Activated CD4-positive, alpha-beta T cell treated with anti-CD3 and anti-CD28 coated beads for 36 hours (primary cell): ENCODE measurements around the gene WNT6. TPM values are rescaled to one million over a fixed set of nuclear protein-coding genes. Genes with fewer than 3 reads are reported as not detected.

Source experiments
- ATAC-seq: fragments of 200-7000 bp; cut with Tn5 transposase; one replicate; pipeline ENCODE4 v1.10.0; 2021; ENCODE audit warnings: mild to moderate bottlenecking, moderate library complexity
- CTCF ChIA-PET: fragments of 350-600 bp; sonication (Branson Sonifier 250); formaldehyde crosslinking; loops from one replicate; lab custom pipeline; 2021; ENCODE audit warnings: antibody characterized with exemption; lab: Charles Lee
- POLR2A ChIA-PET: fragments of 350-600 bp; sonication (Branson Sonifier 250); formaldehyde crosslinking; loops from one replicate; lab custom pipeline; 2021; ENCODE audit warnings: antibody characterized with exemption, inconsistent platforms; lab: Charles Lee
- DNase-seq: peaks from one replicate; pipeline ENCODE4 v3.0.0-alpha.2; 2020
- H3K27ac Mint-ChIP-seq: one replicate; pipeline ENCODE4 v1.8.0; 2021; ENCODE audit warnings: mixed read lengths
- H3K27me3 Mint-ChIP-seq: one replicate; pipeline ENCODE4 v1.8.0; 2021; ENCODE audit warnings: mixed read lengths
- H3K36me3 Mint-ChIP-seq: one replicate; pipeline ENCODE4 v1.8.0; 2021; ENCODE audit warnings: low read depth, mixed read lengths
- H3K4me1 Mint-ChIP-seq: one replicate; pipeline ENCODE4 v1.8.0; 2021; ENCODE audit warnings: mixed read lengths
- H3K4me3 Mint-ChIP-seq: one replicate; pipeline ENCODE4 v1.8.0; 2021; ENCODE audit warnings: mild to moderate bottlenecking, moderate library complexity, mixed read lengths
- H3K9me3 Mint-ChIP-seq: one replicate; pipeline ENCODE4 v1.8.0; 2021; ENCODE audit warnings: low read depth, mixed read lengths
- intact Hi-C, 2 experiments: fragments of 100-400 bp; cut with DNase I in 1 of 2; cut with micrococcal nuclease in 1 of 2; formaldehyde crosslinking; loops; one replicate each; pipeline versions ENCODE4 v1.14.2 to v1.15.1; 2022 to 2024; cut with DNase I, micrococcal nuclease
- total RNA-seq, 2 experiments: library from RNA; stranded (reverse); gene quantifications; one replicate each; pipeline ENCODE4 v1.2.3, GENCODE V29; 2021

WNT6 gene
- total RNA-seq, 2 experiments from 2014 or later = 0.30 TPM; not detected in 1

GRCh38 chr2:218871345-218872302, 12.0 kb downstream of the WNT6 start:
- no peaks in the 10 kb centered on the region for H3K36me3 Mint-ChIP-seq
- H3K27me3 Mint-ChIP-seq = peaks cover 56% of the 10 kb centered on the region
- H3K27ac Mint-ChIP-seq = no peak overlapping the region
- no peaks in the 10 kb centered on the region for H3K9me3 Mint-ChIP-seq
- ChIA-PET CTCF (interaction anchor here (0.6 to 18.2 kb wide), 7 partner anchors 16 to 210 kb away, joined by 3 to 620 read pairs (median 4); partner anchors contain the start of gene TTLL4), POLR2A (no interaction called here)
- intact Hi-C loops = loop anchor here (5.0 kb wide), 3 partner anchors 86 to 126 kb away; partner anchors contain the start of gene CDK5R2 (in 1 of the 2)
- H3K4me3 Mint-ChIP-seq = peak overlapping the region; percentile 58
- peaks cover 17% of the 10 kb centered on the region for H3K4me1 Mint-ChIP-seq
- DNase-seq (peak; percentile 49), ATAC-seq (peak; percentile 62)

DNA sequence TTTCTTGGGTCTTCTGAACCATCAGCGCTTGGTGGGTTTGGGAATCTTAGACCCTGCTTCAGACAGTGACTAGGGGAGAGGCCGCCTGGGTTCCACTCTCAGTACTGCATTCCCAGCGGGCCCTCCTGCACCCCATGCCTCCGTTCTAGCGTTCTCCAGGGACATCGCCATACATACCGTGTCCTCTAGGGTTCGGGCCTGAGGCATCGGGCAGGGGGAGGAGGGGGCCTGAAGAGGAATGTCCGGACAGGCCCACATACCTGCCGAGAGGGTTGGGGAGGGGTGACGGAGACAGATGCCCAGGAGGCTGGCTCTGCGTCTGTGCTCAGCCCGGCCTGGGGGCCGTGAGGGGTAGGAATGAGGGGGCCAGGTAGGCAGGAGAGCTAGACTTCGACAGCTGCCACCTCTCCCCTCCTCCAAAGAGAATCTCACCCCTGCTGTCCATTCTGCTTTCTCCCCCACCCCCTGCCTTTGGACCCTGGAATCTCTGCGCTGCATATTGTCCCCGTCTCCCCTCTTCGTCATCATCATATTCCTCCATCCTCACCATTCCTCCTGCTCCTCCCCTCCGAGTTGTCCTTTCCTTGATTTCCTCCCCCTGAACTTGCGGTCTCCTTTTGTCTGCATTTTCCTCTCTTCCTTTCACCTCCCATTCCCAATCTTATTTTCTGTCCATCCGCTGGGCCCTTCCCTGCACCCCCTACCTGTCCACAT, 13.2 kb downstream of the WNT6 start:
- ChIA-PET CTCF (interaction anchor here (0.6 to 18.2 kb wide), 6 partner anchors 9 to 93 kb away, joined by 3 to 620 read pairs (median 8); no protein-coding TSS in a partner anchor), POLR2A (no interaction called here)
- ATAC-seq = no peak
- Mint-ChIP-seq H3K4me3 (no peak overlapping the region), H3K27me3 (peaks cover 53% of the 10 kb centered on the region), H3K4me1 (peaks cover 23% of the 10 kb centered on the region), H3K9me3 (no peaks in the 10 kb centered on the region), H3K36me3 (no peaks in the 10 kb centered on the region), H3K27ac (no peak overlapping the region)
- intact Hi-C loops = loop anchor here (5.0 kb wide), 3 partner anchors 84 to 124 kb away; partner anchors contain the start of gene CDK5R2 (in 1 of the 2)
- DNase-seq = no peak

DNA sequence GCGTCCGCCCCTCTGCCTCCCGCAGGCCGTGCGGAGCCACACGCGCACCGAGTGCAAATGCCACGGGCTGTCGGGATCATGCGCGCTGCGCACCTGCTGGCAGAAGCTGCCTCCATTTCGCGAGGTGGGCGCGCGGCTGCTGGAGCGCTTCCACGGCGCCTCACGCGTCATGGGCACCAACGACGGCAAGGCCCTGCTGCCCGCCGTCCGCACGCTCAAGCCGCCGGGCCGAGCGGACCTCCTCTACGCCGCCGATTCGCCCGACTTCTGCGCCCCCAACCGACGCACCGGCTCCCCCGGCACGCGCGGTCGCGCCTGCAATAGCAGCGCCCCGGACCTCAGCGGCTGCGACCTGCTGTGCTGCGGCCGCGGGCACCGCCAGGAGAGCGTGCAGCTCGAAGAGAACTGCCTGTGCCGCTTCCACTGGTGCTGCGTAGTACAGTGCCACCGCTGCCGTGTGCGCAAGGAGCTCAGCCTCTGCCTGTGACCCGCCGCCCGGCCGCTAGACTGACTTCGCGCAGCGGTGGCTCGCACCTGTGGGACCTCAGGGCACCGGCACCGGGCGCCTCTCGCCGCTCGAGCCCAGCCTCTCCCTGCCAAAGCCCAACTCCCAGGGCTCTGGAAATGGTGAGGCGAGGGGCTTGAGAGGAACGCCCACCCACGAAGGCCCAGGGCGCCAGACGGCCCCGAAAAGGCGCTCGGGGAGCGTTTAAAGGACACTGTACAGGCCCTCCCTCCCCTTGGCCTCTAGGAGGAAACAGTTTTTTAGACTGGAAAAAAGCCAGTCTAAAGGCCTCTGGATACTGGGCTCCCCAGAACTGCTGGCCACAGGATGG, 14.0 kb downstream of the WNT6 start:
- Mint-ChIP-seq H3K4me3 (no peak overlapping the region), H3K4me1 (peaks cover 25% of the 10 kb centered on the region), H3K9me3 (no peaks in the 10 kb centered on the region), H3K27ac (no peak overlapping the region), H3K36me3 (no peaks in the 10 kb centered on the region), H3K27me3 (peaks cover 47% of the 10 kb centered on the region)
- ATAC-seq (peak; percentile 14), DNase-seq (no peak)
- intact Hi-C loops = loop anchor here (5.0 kb wide), 3 partner anchors 84 to 124 kb away; partner anchors contain the start of gene CDK5R2 (in 1 of the 2)
- ChIA-PET CTCF (interaction anchor here (0.6 to 18.2 kb wide), 9 partner anchors 10 to 94 kb away, joined by 3 to 620 read pairs (median 24); no protein-coding TSS in a partner anchor), POLR2A (interaction anchor here (0.5 to 1.9 kb wide), 2 partner anchors 23 to 248 kb away, joined by 3 to 4 read pairs; no protein-coding TSS in a partner anchor)

- Mint-ChIP-seq H3K27ac (no peak overlapping the region), H3K4me1 (peaks cover 38% of the 10 kb centered on the region), H3K4me3 (no peak overlapping the region), H3K36me3 (no peaks in the 10 kb centered on the region), H3K9me3 (no peaks in the 10 kb centered on the region), H3K27me3 (peaks cover 36% of the 10 kb centered on the region)
- intact Hi-C loops = loop anchor here (1.0 to 2.0 kb wide), 3 partner anchors 23 to 105 kb away; no protein-coding TSS in a partner anchor
- no peak for DNase-seq
- no peak for ATAC-seq
- ChIA-PET CTCF (interaction anchor here (0.5 to 18.2 kb wide), 27 partner anchors 9 to 659 kb away, joined by 3 to 620 read pairs (median 6); partner anchors contain the start of genes ARPC2, BCS1L, CDK5R2 and TTLL4), POLR2A (interaction anchor here (2.2 kb wide), 1 partner anchor 22 kb away, joined by 15 read pairs; no protein-coding TSS in a partner anchor)
Observed at GRCh38 chr2:218875692-218876246, 16.2 kb downstream of the WNT6 start.

DNA sequence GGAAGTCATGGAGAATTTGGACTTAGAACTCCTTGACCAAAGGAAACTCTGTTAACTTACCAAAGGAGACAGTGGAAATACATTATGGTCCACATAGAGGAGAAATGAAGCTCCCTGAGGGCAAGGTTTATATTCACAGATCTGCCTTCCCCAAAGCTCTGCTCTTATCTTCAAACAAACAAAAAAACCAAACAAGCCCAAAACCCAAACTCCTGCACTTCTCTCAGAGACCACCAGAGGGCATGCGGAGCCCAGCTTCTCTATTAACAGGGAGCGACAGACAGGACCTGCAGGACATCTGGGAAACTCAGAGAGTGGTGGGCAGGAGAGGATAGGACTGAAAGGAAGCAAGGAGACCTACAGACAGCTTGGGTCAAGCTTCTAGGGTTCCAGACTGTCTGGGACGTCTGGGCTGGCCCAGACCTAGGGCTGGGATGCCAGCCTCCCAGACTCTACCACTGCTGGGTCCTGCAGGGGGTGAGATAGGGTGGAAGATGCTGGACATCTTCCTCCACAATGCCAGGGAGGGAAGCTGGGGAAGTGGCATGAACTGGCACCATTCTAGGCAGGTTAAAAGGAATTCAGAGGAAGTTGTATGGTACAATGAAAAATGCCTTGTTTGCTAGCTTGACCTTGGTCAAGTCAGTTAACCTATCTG, 17.1 kb downstream of the WNT6 start:
- Mint-ChIP-seq H3K4me1 (peaks cover 43% of the 10 kb centered on the region), H3K27me3 (peaks cover 39% of the 10 kb centered on the region), H3K36me3 (no peaks in the 10 kb centered on the region), H3K9me3 (no peaks in the 10 kb centered on the region), H3K4me3 (no peak overlapping the region), H3K27ac (no peak overlapping the region)
- intact Hi-C loops = loop anchor here (1.0 to 2.0 kb wide), 3 partner anchors 22 to 104 kb away; no protein-coding TSS in a partner anchor
- POLR2A ChIA-PET = interaction anchor here (2.2 kb wide), 1 partner anchor 21 kb away, joined by 15 read pairs; no protein-coding TSS in a partner anchor
- DNase-seq = peak; percentile 83
- CTCF ChIA-PET = interaction anchor here (0.6 to 18.2 kb wide), 35 partner anchors 8 to 736 kb away, joined by 3 to 620 read pairs (median 5); partner anchors contain the start of genes BCS1L, CDK5R2, TTLL4 and ZNF142
- no peak for ATAC-seq

DNA sequence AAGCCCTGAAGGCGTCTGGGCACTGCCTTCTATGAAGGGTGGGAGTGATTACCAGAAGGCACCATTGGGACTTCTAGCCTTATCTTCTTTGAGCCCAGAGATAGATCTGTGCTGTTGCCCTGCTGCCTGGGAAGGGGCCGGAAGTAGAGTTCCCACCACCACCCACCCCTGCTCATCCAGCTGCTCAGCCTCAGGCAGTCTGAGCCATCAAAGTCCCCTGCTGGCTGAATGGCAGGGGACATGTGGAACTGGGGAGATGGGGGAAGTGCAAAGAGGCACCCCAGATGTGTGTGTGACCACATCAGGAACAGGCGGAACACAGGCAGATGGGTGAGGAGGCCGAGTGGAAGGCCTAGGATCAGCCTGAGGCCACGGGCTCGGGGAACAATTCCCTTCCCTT, 17.7 kb downstream of the WNT6 start:
- CTCF ChIA-PET = interaction anchor here (0.6 to 18.2 kb wide), 20 partner anchors 9 to 736 kb away, joined by 3 to 620 read pairs (median 7); partner anchors contain the start of gene TTLL4
- Mint-ChIP-seq H3K9me3 (no peaks in the 10 kb centered on the region), H3K27me3 (peaks cover 35% of the 10 kb centered on the region), H3K4me1 (peaks cover 41% of the 10 kb centered on the region), H3K36me3 (no peaks in the 10 kb centered on the region), H3K4me3 (no peak overlapping the region), H3K27ac (no peak overlapping the region)
- POLR2A ChIA-PET = interaction anchor here (2.2 kb wide), 1 partner anchor 21 kb away, joined by 15 read pairs; no protein-coding TSS in a partner anchor
- DNase-seq (no peak), ATAC-seq (no peak)
- intact Hi-C loops = loop anchor here in 1 of 2 experiments (2.0 kb wide), 2 partner anchors 25 to 103 kb away; no protein-coding TSS in a partner anchor

- intact Hi-C loops = loop anchor here in 1 of 2 experiments (2.0 kb wide), 2 partner anchors 25 to 103 kb away; no protein-coding TSS in a partner anchor
- Mint-ChIP-seq H3K9me3 (no peaks in the 10 kb centered on the region), H3K4me1 (peaks cover 44% of the 10 kb centered on the region), H3K4me3 (no peak overlapping the region), H3K27me3 (peaks cover 33% of the 10 kb centered on the region), H3K27ac (no peak overlapping the region), H3K36me3 (no peaks in the 10 kb centered on the region)
- no peak for DNase-seq
- ATAC-seq = no peak
- ChIA-PET POLR2A (interaction anchor here (1.2 to 1.5 kb wide), 2 partner anchors 13 to 20 kb away, joined by 3 to 5 read pairs; no protein-coding TSS in a partner anchor), CTCF (interaction anchor here (0.6 to 18.2 kb wide), 9 partner anchors 8 to 347 kb away, joined by 3 to 620 read pairs (median 14); no protein-coding TSS in a partner anchor)
Observed at GRCh38 chr2:218877891-218878290, 18.3 kb downstream of the WNT6 start.

- no peak for ATAC-seq
- Mint-ChIP-seq H3K27ac (no peak overlapping the region), H3K36me3 (no peaks in the 10 kb centered on the region), H3K27me3 (peaks cover 28% of the 10 kb centered on the region), H3K9me3 (no peaks in the 10 kb centered on the region), H3K4me1 (peaks cover 43% of the 10 kb centered on the region), H3K4me3 (no peak overlapping the region)
- no peak for DNase-seq
- intact Hi-C loops = no loop called here
- POLR2A ChIA-PET = interaction anchor here (1.2 to 1.5 kb wide), 2 partner anchors 13 to 19 kb away, joined by 3 to 5 read pairs; no protein-coding TSS in a partner anchor
- CTCF ChIA-PET = interaction anchor here (1.1 to 18.2 kb wide), 10 partner anchors 8 to 399 kb away, joined by 3 to 620 read pairs (median 6); no protein-coding TSS in a partner anchor
Observed at GRCh38 chr2:218878486-218878885, 18.9 kb downstream of the WNT6 start.
